Measurements from ENCODE around the gene HS3ST5. TPM values are rescaled to one million over a fixed set of nuclear protein-coding genes. Genes with fewer than 3 reads are reported as not detected.
"Not testable (repeated sequence)": the region's sequence is repeated elsewhere in the genome, so short reads cannot be mapped to it uniquely, and the experiment has no call there.

Gene HS3ST5
- total and polyA plus RNA-seq, 2 experiments from 2014 or later: not detected

GRCh38 chr6:114053791-114054190 lies 289.0 kb downstream of the HS3ST5 start:
- Histone ChIP-seq H3F3A (ENCODE audit: insufficient read depth) (no peaks in the 10 kb centered on the region), H3K36me3 (ENCODE audit: low read depth) (no peaks in the 10 kb centered on the region), H3K9me3 (ENCODE audit: low read depth) (no peaks in the 10 kb centered on the region), H3K27ac (no peak overlapping the region), H3K9me2 (ENCODE audit: insufficient read depth) (no peaks in the 10 kb centered on the region), H3K9ac (no peak overlapping the region), H3K4me2 (ENCODE audit: unreplicated experiment) (no peak overlapping the region), H2AFZ (no peak overlapping the region), H4K20me1 (ENCODE audit: insufficient read depth) (no peaks in the 10 kb centered on the region), H3K27me3 (replicated peaks; ENCODE audit: insufficient read depth) (no peaks in the 10 kb centered on the region), H3K4me1 (ENCODE audit: insufficient read depth) (no peaks in the 10 kb centered on the region), H3K4me3 (no peak overlapping the region), H3K79me2 (ENCODE audit: insufficient read depth) (no peaks in the 10 kb centered on the region)
- WGBS, 2 experiments (ENCODE audit: low coverage in 1 of 2, low lambda C conversion rate in 2 of 2, missing lambda C conversion rate in 2 of 2): 35 to 50% methylated on average over 1 of the region's 1 CpG
- DNase-seq: no peak
- no peak for TF ChIP-seq EZH2 (IDR thresholded peaks at IDR 0.05; ENCODE audit: insufficient read depth, poor library complexity, severe bottlenecking)
- no peak for TF ChIP-seq EZH2phosphoT487 (IDR thresholded peaks at IDR 0.05; ENCODE audit: insufficient read depth, low read depth)
- in situ Hi-C loops (cut with MboI): no loop called here

GRCh38 chr6:114052141-114052540 lies 290.7 kb downstream of the HS3ST5 start:
- Histone ChIP-seq H3K27me3 (replicated peaks; ENCODE audit: insufficient read depth) (no peaks in the 10 kb centered on the region), H3K4me1 (ENCODE audit: insufficient read depth) (no peaks in the 10 kb centered on the region), H3K36me3 (ENCODE audit: low read depth) (no peaks in the 10 kb centered on the region), H2AFZ (no peak overlapping the region), H3F3A (ENCODE audit: insufficient read depth) (no peaks in the 10 kb centered on the region), H3K4me3 (no peak overlapping the region), H3K9me2 (ENCODE audit: insufficient read depth) (no peaks in the 10 kb centered on the region), H4K20me1 (ENCODE audit: insufficient read depth) (no peaks in the 10 kb centered on the region), H3K79me2 (ENCODE audit: insufficient read depth) (no peaks in the 10 kb centered on the region), H3K4me2 (ENCODE audit: unreplicated experiment) (no peak overlapping the region), H3K9me3 (ENCODE audit: low read depth) (no peaks in the 10 kb centered on the region), H3K9ac (no peak overlapping the region), H3K27ac (no peak overlapping the region)
- no peak for DNase-seq
- 80 to 83% methylated on average over 3 of the region's 3 CpGs for WGBS, 2 experiments (ENCODE audit: low coverage in 1 of 2, low lambda C conversion rate in 2 of 2, missing lambda C conversion rate in 2 of 2)
- no peak for TF ChIP-seq EZH2 (IDR thresholded peaks at IDR 0.05; ENCODE audit: insufficient read depth, poor library complexity, severe bottlenecking)
- no peak for TF ChIP-seq EZH2phosphoT487 (IDR thresholded peaks at IDR 0.05; ENCODE audit: insufficient read depth, low read depth)
- in situ Hi-C loops (cut with MboI): no loop called here

GRCh38 chr6:114051031-114051430 lies 291.8 kb downstream of the HS3ST5 start:
- H3K9ac ChIP-seq: no peak overlapping the region
- DNase-seq: no peak
- 84 to 91% methylated on average over 1 of the region's 1 CpG for WGBS, 2 experiments (ENCODE audit: low coverage in 1 of 2, low lambda C conversion rate in 2 of 2, missing lambda C conversion rate in 2 of 2)
- no peak overlapping the region for H3K27ac ChIP-seq
- H3K27me3 ChIP-seq (replicated peaks; ENCODE audit: insufficient read depth): no peaks in the 10 kb centered on the region
- in situ Hi-C loops (cut with MboI): no loop called here
- H3K9me3 ChIP-seq (ENCODE audit: low read depth): no peaks in the 10 kb centered on the region
- H3K79me2 ChIP-seq (ENCODE audit: insufficient read depth): no peaks in the 10 kb centered on the region
- H3K9me2 ChIP-seq (ENCODE audit: insufficient read depth): no peaks in the 10 kb centered on the region
- H3F3A ChIP-seq (ENCODE audit: insufficient read depth): no peaks in the 10 kb centered on the region
- H4K20me1 ChIP-seq (ENCODE audit: insufficient read depth): no peaks in the 10 kb centered on the region
- no peak overlapping the region for H2AFZ ChIP-seq
- H3K4me3 ChIP-seq: no peak overlapping the region
- TF ChIP-seq EZH2phosphoT487 (IDR thresholded peaks at IDR 0.05; ENCODE audit: insufficient read depth, low read depth): no peak
- no peak for TF ChIP-seq EZH2 (IDR thresholded peaks at IDR 0.05; ENCODE audit: insufficient read depth, poor library complexity, severe bottlenecking)
- no peak overlapping the region for H3K4me2 ChIP-seq (ENCODE audit: unreplicated experiment)
- no peaks in the 10 kb centered on the region for H3K4me1 ChIP-seq (ENCODE audit: insufficient read depth)
- H3K36me3 ChIP-seq (ENCODE audit: low read depth): no peaks in the 10 kb centered on the region

- Histone ChIP-seq H3K79me2 (ENCODE audit: insufficient read depth) (no peaks in the 10 kb centered on the region), H2AFZ (no peak overlapping the region), H3K27me3 (replicated peaks; ENCODE audit: insufficient read depth) (no peaks in the 10 kb centered on the region), H3F3A (ENCODE audit: insufficient read depth) (no peaks in the 10 kb centered on the region), H3K4me3 (no peak overlapping the region), H3K9ac (no peak overlapping the region), H3K9me2 (ENCODE audit: insufficient read depth) (no peaks in the 10 kb centered on the region), H3K4me2 (ENCODE audit: unreplicated experiment) (no peak overlapping the region), H3K27ac (no peak overlapping the region), H3K36me3 (ENCODE audit: low read depth) (no peaks in the 10 kb centered on the region), H3K9me3 (ENCODE audit: low read depth) (no peaks in the 10 kb centered on the region), H3K4me1 (ENCODE audit: insufficient read depth) (no peaks in the 10 kb centered on the region), H4K20me1 (ENCODE audit: insufficient read depth) (no peaks in the 10 kb centered on the region)
- DNase-seq: peak; percentile 13
- TF ChIP-seq EZH2 (IDR thresholded peaks at IDR 0.05; ENCODE audit: insufficient read depth, poor library complexity, severe bottlenecking) (no peak), EZH2phosphoT487 (IDR thresholded peaks at IDR 0.05; ENCODE audit: insufficient read depth, low read depth) (no peak)
- in situ Hi-C loops (cut with MboI): no loop called here
- 80 to 85% methylated on average over 2 of the region's 2 CpGs for whole genome bisulfite sequencing, 2 experiments (ENCODE audit: low coverage in 1 of 2, low lambda C conversion rate in 2 of 2, missing lambda C conversion rate in 2 of 2)
Measured at GRCh38 chr6:114049367-114049966, 293.4 kb downstream of the HS3ST5 start.

GRCh38 chr6:114044566-114044965 lies 298.3 kb downstream of the HS3ST5 start:
- H3K9me2 ChIP-seq (ENCODE audit: insufficient read depth); H3K4me3 ChIP-seq; H3K4me1 ChIP-seq (ENCODE audit: insufficient read depth); H3K9ac ChIP-seq; H3F3A ChIP-seq (ENCODE audit: insufficient read depth); H3K4me2 ChIP-seq (ENCODE audit: unreplicated experiment); H2AFZ ChIP-seq; DNase-seq; H3K79me2 ChIP-seq (ENCODE audit: insufficient read depth); H3K27ac ChIP-seq; H4K20me1 ChIP-seq (ENCODE audit: insufficient read depth); H3K9me3 ChIP-seq (ENCODE audit: low read depth); H3K36me3 ChIP-seq (ENCODE audit: low read depth); H3K27me3 ChIP-seq (replicated peaks; ENCODE audit: insufficient read depth); in situ Hi-C loops (cut with MboI): not testable (repeated sequence)
- WGBS, 2 experiments (ENCODE audit: low coverage in 1 of 2, low lambda C conversion rate in 2 of 2, missing lambda C conversion rate in 2 of 2): 94 to 100% methylated on average over 5 of the region's 5 CpGs

Measured in GM23248 (cell line).